ENCODE measurements around the gene AOPEP.
"Not testable (repeated sequence)": the region's sequence is repeated elsewhere in the genome, so short reads cannot be mapped to it uniquely, and the experiment has no call there.

Gene AOPEP

DNA sequence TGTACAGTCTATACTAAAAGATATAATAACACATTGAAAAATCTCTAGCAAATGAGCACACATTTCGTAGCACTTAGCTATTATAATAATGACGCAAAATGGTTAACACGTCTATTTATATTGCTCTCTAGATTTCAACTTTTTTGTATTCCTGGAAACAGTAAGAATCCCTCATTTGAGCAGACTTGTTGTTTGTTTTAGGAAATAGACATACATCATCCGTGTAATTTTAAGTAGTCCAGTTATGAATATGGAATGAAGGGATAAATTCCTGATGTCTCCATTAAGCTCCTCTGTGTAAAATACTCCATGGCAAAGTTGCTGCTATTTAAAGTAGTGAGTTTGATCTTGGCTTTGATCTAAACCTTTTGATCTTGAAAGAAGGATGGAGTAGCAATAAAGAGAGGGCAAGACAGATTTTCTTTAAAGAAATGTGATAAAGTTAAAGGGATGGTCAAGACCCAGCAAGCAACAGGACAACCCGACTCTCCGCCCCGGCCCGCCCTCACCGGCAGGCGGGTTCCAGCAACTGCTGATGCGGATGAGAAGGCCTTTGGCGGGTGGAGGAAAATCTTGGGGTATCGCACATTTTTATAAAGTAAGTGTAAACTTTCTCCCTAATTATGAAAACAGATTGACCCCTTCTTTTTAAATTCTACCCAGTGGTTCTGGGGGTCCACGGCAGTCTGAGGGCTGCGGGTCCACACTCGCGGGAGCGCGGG lies 277.4 kb downstream of the AOPEP start:
- peak; percentile 27 to 56 for DNase-seq

DNA sequence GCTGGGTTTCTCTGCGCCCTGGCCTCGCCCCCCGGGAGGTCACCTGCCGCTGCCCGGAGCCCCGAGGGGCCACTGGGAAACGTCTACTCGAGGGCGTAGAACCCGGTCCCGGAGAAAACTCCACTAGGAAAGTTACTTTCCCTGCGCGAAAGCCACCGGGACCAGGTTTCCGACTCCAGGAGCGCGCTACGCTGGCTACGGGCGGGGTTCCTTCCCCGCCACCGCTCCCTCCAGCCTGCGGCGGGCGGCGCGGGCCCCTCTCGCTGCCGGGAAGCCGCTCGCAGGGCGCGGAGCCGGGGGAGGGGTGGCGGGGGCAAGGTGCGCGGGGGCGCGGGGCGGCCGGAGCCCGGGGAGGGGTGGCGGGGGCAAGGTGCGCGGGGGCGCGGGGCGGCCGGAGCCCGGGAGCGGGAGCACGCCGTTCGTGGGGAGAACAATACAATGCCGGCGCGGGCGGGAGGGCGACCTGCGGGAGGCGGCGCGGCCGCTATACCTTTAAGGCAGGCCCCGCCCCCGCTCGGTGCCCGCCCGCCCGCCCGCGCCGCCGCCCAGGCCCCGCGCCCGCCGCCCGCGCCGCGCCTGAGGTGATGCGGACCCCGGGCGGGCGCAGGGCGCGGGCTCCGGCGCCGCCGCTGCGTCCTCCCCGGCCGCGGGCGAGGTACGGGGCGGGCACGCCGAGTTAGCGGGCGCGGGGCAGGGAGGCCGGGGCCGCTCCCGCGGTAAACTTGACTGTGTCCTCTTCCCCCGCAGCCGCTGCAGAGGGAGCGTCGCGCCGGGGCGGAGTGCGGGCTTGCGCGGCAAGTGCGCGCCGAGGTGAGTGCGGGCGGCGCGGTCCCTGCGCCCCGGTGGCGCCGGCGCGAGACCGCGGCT lies 278.1 kb downstream of the AOPEP start:
- peak; percentile 47 to 67 for DNase-seq

DNA sequence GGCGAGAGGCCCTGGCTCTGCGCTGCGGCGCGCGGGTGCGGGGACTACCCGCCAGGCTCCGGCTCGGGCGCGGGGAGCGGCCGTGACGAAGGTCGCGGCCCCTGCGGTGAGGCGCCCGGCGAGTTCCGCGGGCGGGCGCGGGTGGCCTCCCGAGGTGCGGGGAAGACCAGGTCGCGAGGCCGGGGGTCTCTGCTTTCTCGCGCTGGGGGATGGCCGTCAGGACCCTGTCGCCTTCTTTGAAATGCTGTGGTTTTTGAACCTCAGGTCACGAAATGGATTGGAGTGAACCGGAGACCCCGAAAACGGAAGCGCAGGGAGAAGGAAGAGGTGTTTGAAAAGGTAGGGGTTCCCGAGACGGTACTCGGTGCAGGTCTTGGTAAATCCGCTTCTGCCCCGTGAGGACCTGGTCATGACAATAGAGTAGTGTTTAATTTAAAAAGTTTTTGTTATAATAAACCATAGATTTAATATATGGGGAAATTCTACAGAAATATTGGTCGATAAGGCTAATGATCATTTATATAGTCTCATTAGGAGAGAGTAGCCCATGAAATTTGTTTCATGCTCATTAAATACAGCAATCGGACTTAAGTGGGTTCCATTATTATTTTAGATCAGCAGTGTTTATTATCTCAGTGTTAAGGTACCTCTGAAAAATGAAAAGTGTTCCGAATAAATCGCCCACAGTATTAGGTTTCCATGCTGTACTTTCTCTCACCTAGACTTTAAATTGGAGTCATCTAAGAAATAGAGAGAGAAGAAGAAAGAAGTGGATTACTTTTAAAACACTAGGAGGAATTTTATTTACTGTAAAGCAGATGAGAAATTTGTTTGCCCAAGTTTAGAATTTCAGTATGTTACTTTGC lies 279.0 kb downstream of the AOPEP start:
- peak in 1 of 2 experiments; percentile 14 for DNase-seq

DNA sequence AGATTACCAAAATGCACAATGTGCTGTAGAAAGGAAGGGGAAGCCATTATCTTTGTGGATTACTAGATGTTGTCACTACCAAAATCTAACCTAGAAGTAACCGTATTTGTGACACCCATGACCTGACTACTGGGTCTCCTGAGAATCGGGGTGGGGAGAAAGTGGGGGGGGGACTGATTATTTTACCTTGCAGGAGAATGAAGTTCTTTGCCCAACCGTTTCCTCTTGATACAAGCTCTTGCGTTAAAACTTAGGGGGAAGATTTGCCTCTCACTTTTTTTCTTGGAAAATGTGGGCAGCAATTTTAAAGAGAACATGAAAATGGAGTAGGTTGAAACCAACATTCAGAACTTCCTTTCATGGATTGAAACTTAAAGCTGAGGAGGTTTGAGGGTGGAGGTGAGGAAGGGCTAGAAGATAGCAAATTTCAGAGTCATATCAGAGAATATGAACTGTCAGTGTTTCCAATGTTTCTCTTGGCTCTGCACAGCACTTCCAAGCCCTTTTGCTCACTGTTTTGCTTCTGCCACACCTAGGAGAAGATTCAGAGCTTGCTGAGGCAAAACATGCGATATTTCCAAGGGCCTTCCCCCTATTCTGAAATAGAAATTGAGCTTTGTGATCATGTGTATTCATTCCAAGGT lies 280.8 kb downstream of the AOPEP start:
- DNase-seq: no peak

DNA sequence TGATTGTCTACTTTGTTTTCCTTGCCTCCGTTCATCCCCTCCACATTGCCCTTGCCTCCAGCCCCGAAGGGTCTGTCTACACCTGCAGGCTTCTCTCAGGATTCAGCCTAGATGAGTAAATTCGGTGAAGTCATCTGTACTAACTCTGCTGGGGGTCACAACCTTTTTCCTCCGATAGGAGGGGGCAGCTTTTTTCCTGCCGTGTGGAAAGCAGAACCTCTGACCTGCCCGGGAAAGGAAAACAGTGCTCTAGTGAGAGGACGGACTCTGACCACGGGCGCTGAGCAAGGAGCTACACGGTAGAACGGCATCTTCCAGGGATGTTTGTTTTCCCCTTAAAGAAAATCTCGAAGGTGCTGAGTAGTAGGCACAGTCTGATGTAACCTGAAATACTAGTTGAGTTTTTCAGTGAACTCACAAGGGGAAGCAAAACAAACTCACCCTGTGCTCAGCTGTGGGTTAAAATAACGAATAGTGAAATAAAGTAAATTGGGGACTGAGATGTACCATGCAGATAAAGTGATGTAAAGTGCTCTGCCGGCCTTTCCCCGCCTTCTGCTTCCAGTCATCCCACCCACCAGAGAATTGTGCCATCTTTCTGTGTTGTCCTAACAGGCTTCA lies 281.8 kb downstream of the AOPEP start:
- DNase-seq: peak in 1 of 2 experiments; percentile 16

DNA sequence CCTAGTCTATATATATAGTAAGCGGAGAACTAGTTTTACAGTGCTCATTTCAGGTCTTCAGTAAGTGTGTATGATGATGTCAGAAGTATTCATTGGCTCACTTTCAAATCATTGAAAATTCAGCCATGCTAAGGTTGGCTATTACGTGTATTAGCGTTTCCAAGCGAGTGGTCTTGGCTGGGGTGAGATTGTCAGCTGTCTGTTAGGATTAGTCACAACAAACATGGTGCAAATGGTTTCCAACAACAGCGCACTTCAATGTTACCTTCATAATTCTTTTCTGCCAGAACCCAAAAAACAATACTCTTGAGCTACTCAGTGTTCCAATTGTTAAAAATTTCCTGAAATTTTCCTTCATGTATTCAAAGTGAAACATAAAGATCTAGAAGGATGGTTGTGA lies 283.0 kb downstream of the AOPEP start:
- DNase-seq: no peak

DNA sequence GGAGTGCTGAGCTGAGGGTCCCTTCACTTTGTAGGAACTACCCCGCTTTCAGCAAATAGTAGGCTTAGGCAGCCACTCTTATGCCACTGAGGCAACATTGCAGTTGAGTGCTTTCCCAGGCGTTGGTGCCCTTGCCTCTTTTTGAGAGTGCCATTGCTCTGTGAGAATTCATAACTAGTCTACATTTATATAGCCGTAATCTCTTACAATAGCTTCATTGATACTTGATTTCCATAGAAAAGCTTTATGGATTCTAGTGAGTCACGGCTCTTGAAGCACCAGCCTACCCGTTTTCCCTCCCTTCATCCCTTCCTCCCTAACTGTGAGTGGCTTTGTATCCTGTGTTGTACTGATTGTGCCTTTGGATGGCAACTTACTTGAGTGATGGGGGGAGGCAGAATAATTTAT lies 283.9 kb downstream of the AOPEP start:
- no peak for DNase-seq

DNA sequence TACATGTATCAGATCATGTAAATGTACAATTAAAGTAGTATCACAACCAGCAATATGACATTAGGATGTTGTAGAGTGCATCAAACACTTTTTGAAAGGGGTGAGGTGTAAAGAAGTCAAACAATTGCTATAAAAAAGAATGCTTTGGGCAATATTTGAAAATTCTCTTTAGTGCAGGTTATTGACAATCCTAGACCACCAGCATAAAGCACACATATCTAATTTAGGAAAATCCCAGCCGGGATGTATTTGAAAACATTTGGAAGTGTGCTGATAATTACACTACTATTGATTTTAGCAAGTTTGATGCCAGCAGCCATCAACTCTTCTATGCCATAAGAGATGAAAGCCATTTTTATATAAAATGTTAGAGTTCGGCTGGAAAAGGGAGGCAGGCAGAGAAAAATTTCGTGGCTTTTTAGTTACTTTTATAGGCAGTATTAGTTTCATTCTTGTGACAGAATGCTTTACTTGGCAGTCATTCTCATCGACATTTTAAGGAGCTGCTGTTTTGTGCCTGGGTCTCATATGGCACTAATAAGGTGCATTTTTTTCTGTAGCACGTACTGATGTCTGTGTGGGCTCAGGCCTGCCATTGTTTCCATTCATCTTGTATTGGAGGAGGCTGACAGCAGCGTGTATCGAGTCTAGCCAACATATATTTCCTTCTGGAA lies 285.7 kb downstream of the AOPEP start:
- no peak for DNase-seq

DNA sequence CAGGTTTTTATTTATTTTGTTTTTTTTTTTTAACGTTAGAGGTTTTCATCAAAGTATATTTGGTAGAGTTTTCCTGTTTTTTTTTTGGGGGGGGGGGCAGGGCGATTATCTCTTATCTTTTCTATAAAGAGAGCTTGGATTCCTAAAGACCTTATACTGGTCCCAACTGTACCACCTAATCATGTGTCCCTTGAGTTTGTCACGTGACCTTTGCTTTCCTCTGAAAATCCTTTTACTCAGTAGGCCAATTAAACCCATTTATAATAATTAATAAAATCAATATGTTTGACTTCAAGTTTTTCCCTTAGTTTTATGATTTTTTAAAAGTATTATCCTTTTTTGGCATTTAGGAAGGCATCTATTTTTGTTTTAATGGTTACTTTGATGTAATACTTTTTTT lies 286.4 kb downstream of the AOPEP start:
- DNase-seq: no peak

DNA sequence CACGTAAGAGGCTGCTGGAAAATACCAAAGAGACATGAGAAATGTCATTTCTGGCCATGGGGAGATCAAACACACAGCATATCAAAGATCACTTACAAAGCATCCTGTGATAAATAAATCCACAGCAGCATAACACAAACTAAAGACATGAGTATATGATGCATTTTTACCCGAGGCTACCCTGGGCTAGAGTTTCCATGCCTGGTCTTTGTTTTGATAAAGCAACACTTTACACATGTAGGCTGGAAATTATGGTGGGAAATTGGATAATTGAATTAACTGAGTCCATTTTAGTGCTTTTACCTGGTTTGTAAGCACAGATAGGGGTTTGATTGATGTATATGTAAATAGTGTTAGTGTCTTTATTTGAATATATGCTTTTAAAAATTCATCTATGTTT lies 288.4 kb downstream of the AOPEP start:
- DNase-seq: peak in 1 of 2 experiments; percentile 40

DNA sequence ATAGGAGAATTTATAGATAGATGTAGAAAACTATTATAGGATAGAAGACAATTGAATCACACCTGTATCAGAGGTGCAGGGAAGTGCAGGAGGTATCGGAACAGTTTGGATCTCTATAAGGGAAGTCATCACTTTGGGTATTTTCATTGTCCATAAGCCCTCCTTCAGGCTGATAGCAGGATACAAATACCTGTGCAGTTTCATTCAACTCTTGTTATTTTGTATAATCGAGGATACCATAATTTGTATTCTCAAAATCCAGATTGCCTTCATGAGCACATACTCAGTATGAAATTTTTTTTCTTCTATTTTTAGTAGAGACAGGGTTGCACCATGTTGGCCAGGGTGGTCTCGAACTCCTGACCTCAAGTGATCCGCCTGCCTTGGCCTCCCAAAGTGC lies 289.1 kb downstream of the AOPEP start:
- no peak for DNase-seq

DNA sequence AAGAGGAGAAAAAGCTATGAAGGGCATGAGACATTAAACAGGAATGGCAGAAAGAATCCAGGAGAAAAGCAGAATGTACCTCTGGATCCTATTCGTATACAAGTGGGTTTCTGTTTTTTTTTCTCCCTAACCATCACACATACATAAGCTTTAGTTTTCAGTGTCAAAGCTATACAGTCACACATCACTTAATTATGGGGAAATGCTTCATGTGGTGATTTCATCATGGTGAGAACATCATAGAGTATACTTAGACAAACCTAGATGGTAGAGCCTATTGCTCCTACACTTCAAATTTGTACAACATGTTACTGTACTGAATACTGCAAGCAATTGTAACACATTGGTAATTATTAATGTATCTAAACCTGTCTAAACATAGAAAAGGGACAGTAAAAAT lies 290.6 kb downstream of the AOPEP start:
- DNase-seq: no peak

DNA sequence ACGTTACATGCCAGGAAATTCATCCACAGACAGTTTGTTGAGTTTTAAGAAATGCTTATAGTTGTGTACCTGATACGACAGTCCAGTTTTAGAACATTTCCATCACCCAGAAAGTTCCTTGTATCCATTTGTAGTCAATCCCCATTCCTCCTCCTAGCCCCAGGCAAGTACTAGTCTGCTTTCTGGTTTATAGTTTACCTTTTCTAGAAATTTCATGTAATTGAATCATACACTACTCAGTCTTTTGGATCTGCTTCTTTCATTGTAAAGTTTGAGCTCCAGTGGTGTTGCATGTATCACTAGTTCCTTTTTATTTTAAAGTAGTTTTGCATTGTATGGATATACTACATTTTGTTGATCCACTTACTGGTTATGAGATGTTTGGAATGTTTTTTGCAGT lies 291.2 kb downstream of the AOPEP start:
- DNase-seq: no peak

DNA sequence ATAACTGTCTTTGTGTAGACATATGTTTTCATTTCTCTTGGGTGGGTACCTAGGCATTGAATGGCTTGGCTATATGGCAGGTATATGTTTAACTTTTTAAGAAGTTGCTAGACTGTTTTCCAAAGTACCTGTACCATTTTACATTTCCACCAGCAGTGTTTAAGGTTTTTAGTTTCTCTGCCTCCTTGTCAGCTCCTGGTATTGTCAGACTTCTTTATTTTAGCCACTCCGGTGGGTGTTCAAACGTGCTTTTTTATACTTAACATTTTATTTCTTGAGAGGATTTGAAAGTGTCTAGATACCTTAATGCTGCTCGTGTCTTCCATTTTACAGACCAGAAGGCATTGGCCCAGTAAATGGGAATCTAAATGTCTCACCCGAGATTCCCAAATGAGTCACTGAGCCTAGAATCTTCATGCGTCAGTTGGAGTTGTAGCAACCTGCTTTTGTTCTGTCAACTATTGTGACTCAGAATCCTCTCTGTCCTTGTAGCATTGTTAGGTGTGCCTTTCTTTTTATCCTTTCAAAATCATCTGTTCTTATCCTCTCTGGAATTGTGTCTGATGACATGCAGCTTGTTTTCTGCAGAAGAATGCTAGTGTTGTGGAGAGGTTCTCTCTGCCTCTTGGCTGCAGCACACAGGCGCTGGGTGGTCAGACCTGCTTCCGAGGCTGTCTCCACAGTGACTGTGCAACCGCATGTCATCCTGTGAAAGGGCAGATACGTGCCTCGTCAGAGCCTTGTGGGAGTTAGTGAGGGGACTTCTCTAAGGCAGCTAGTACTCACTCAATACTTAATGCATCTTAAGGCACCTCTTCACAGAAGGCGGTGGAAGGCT lies 291.8 kb downstream of the AOPEP start:
- no peak for DNase-seq

DNA sequence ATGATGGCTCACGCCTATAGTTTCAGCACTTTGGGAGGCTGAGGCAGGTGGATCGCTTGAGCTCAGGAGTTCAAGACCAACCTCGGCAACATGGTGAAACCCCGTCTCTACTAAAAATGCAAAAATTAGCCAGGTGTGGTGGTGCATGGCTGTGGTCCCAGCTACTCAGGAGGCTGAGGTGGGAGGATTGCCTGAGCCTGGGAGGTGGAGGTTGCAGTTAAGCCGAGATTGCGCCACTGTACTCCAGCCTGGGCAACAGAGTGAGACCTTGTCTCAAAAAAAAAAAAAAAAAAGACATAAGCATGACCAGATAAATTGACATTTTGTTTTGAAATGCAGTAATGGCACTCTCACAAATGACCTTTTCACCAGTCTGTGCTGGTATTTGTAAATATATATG lies 294.1 kb downstream of the AOPEP start:
- not testable (repeated sequence) for DNase-seq

DNA sequence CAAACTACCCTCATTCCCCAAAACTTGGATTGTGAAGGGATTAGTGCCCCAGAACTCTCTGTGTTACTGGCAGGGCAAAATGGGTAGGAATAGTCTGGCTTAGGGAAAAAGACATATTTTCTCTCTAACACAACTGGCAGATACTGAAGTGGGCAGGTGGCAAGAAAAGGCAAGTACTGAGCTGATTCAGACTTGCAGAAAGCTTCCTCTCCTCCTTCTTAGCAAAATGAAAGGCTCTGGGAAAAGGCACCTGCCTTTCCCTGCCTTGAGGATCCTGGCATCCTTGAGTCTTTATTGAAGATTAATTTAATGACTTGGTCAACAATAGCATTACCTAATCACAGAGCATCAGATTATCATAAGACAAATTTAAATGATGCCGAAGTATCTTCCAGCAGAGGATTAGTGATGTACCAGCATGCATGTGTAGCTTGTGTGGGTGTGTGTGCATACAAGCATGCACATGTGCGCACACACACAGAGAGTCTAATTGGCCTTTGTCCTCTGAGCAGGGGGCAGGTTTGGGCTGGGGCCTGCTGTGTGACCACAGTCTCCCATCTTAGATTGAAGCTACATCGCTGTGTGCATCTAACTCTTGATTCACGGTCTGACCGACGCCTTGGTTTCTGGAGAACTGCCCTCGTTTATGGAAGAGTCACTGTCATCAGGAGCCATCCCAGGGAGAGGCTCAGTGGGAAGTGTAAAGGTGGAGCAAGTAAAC lies 294.8 kb downstream of the AOPEP start:
- DNase-seq: no peak

DNA sequence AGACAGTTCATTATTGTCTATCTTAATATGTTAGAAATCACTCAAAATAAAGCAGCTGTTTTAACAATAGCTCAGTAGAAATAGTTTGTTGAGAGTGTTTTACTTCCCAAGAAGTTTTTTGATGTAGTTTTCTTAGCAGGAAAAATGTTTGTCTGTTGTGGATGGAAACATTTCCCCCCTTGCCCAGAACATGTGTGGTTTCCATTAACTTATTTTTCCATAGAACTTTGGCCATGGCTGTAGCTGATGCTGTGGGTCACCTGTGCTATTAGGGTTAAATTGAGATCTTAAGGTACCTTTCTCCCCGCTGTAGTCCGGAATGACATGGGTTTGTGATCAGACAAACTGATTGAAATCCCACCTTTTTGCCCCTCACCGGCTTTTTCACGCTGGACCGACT lies 296.2 kb downstream of the AOPEP start:
- DNase-seq: no peak

DNA sequence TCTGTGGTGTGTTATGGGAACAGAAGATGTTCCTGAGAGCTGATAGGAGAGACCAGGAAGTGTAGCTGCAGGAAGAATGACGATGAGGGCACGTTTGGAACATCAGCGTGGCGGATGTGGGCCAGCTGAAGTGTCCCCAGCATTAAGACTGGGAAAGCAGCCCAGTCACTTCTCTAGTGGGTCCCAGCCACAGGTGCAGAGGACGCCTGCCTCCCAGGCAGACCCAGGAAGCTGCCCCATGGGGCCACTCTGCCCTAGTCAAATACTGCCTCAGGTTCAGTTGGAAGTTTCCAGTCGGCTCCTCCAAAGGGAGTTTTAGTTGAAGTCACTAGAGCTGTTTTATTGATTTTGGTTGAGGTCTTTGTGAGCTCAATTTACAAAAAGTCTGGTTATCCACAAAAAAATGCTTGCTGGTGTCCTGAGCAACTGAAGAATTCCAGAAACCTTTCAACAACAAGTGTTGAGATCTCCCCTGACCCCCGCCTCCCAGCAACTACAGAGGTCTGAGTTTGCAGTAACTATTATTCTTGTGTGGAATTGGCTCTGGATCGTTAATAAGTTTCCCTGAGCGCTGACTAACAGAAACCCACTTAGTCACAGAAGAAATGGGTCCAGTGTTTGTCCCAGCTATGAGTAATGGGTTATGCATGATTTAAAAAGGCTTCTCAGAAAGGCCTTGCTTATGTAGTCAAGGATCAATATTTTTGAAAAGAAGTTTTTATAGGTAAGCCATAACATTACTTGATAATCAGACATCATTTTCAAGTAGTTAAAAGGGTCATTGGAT lies 296.9 kb downstream of the AOPEP start:
- peak in 1 of 2 experiments; percentile 40 for DNase-seq

DNA sequence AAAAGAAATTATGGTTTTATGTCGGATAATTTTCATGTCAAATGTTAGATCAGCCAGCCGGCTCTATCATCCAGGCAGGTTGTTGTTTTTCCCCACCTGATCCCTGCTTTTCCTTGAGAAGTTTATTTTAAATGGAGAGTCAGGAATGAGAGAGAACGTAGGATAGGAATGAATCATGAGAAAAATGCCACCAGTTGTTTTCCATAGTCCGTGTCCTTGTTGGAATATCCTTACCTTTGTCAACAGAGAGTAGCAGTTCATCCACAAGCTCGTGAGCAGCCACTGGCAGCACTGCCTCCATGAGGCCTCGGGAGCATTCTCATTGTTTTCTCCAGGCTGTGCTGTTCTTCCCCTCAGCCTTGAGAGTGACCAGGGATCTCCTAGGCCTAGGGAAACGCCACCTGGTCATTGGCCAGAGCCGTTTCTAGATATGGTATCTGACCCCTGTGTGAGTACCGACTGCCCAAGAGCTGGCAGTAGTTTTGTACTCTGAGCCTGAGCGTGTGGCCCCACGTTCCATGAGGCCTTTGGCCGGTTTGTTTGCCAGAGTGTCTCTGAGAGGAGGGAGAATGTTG lies 297.7 kb downstream of the AOPEP start:
- no peak for DNase-seq
